Middle frontal gyrus (tissue), 1 donor: ENCODE results near the gene KASH5.

ENCODE experiments used
- DNase-seq: peaks from one replicate; pipeline ENCODE4 v3.0.0-alpha.2; 2015; ENCODE audit warnings: low spot score; ENCODE audit errors: extremely low spot score

Gene KASH5

DNA sequence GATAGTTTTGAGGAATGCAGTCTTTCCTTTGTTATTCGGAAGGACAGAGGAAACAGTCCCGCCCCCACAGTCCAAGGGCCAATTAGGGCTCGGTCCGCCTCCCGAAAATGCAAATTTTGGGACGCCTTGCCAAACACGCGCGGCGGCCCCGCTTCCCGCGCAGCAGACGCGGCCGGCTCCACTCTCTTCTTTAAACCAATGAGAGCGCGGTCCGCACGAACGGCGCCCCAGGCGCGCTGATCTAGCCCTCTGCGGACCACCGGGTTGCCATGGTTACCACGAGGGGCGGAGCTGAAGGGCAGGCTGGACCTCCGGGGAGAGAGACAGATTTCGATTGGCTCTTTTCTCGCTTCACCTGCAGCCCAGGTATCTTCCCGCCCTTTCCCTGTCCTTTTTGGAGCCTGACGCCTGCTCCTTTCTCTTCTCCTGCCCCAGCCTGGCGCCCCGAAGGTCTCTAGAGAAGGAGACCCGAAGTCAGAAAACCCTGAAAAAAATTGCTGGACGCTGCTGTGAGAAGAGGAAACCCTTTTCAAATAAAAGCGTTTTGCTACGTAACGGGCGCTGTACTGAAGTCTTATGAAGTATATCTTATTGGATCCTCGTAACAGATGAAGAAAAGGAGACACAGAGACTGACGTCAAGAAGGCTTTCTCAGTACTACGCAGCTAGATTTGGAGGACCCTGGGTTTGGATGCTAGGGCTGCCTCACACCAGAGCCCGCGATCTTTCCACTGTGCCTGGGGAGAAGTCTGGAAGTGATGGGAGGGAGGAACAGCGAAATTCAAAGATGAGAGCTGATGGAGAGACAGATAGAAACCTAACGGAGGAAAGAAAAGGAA lies 33.2 kb downstream of the KASH5 start:
- DNase-seq = no peak

DNA sequence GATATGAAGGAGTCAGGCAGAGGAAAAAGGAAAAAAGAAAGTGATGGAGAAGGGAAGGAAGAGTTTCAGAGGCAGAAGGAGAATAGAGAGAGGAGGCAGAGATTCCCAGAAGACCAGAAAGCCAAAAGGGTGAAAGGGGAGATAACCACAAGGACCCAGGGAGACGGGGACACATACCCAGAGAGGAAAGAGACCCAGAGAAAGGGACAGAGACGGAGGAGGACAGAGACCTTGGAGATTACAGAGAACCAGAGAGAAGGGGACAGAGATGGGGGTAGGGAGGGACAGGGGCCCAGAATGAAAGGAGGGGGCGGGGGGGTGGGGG lies 33.8 kb downstream of the KASH5 start:
- DNase-seq = no peak

DNA sequence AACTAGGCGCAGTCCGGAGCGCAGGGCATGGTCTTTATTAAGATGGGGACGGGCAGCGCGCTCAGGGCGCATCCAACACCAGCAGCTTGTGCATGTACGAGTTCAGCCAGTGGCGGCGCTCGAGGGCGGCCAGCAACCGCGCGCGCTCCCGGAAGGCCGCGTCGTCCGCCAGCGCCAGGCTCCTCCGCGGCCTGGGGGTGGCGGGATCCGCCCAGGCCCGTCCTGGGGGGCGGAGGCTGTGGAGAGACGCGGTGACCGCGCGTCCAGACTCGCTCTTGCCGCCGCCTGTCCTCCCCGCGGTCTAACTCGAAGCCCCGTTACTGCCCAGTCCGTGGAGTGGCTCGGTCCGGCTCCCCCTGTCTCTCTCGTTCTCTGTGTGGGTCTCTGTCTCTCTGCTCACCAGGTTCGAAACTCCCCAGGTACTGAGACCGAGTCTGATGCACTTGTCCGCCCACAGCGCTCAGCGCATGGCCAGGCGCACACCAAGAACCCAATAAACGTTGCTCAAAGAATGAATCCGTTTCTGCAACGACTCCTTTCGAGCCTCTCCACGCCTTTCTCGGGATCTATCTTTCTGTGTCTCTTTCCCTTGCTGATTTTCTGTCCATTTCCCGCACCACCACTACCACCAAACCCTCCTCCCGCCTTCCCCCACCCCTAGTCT lies 34.5 kb downstream of the KASH5 start:
- DNase-seq = no peak

DNA sequence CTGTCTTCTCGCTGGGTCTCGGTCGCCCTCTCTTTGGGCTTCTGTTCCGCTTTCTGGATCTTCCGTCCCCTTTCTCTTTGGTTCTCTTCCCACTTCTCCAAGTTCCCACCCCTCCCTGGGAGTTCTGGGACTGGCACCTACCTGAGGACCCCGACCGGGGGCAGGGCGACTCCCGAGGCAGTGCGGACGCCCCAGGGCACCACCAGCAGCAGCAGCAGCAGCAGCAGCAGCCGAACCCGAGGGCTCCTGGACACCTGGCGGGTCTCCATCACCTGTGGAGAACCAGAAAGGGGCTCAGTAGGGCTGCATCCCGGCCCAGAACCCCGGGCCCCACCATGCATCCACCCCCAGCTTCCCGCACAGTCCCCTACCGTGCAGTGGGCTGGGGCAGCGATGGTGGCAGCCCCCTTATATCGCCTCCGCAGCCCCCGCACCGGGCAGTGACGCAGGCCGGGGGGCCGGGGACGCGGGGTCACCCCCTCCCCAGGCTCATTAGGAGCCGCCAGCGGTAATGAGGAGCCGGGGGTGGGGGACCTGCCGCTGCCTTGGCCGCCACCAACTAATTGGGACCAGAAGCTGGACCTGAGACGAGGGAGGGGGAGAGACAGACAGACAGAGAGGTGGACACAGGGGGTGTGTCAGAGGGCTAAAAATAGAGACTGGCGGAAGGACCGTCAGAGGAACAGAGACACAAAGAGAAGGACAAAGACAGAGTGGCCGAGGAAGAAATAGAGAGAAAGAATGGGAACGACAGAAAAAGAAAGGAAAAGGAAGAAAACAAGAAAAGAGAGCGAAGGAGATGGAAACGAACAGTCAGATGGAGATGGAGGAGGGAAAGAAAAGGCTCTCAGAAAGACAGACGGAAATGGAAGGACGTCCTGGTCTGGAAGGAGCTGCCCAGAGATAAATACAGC lies 35.3 kb downstream of the KASH5 start, which contains the start of gene PTH2:
TSS of gene PTH2 (minus strand) at position 371 of the 914 bp plus-strand sequence. CDS start at position 269, 102 bp downstream.
- no peak for DNase-seq

DNA sequence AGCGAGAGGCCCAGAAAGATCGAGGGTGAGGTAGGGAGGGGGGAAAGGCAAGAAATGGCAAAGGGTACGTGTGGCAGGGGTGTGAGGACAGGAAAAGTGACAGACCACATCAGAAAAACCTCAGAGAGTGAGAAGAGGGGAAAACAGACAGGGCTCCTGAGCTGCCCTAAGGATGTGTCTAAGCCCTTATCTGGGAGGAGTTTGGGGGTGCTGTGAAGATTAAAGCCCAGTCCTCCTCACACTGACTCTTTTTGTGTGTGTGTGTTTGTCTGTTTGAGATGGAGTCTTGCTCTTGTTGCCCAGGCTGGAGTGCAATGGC lies 35.9 kb downstream of the KASH5 start:
- no peak for DNase-seq

DNA sequence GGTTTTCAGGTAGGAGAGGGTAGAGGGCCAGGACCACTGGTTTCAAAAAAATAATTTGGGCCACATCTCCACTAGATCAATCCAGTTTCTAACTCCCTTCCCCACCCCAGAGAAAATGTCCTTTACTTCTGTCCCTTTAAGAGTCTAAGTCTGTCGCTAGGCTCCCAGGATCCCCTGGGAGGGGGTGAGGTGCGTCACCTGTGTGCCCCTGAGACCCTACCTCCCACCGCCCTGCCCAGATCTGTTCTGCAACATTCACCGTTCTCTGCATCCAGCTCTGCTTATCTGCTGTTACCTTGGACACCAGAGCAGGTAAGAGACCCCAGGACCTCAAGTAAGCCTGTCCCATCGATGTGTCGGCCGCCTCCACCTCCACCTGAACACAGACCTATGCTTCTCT lies 37.1 kb downstream of the KASH5 start, which contains the start of gene GFY:
TSS of gene GFY (plus strand) at position 211 of the 400 bp plus-strand sequence. CDS start 1,043 bp downstream, outside the sequence.
- DNase-seq = no peak

DNA sequence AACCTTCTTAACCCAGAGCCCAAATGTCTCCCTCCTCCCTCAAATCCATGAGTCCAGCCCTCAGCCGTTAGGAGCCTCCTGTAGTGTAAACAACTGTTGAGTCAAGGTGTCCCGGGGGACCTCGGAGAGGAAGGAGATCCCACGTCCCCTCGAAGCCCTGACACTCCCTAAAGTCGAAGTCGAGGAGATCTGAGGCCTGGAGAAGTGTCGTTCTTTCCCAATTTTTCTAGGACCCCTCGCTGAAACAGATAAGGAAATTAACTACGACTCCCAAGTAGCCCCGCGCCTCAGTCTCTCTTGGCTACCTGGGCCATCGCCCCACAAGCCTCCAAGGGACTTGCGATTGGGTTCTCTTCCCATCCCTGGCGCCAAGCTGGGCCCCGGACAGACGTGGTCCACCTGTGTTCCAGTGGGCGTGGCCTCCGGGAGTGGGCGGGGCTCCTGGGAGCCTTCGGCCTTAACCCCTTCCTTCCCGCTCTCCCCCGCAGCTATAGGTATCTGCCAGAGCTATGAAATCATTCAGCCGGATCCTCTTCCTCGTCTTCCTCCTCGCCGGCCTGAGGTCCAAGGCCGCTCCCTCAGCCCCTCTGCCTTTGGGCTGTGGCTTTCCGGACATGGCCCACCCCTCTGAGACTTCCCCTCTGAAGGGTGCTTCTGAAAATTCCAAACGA lies 38.0 kb downstream of the KASH5 start:
- no peak for DNase-seq

DNA sequence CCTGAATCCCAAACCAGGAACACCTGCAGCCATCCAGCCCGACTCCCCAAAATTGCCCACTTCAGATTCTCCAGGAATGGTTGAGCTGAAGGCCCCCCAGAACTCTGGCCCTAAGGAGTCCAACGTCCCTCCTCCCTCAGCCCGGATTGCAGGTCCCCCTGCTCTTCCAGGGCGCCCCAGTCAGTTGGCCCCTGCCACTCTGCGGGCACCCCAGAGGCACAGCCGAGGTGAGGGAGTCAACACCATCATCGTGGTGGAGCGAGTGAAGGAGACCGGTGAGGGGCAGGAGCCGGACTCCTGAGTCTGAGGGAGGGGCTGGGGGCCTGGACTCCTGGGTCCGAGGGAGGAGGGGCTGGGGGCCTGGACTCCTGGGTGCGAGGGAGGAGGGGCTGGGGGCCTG lies 39.3 kb downstream of the KASH5 start:
- DNase-seq = no peak

DNA sequence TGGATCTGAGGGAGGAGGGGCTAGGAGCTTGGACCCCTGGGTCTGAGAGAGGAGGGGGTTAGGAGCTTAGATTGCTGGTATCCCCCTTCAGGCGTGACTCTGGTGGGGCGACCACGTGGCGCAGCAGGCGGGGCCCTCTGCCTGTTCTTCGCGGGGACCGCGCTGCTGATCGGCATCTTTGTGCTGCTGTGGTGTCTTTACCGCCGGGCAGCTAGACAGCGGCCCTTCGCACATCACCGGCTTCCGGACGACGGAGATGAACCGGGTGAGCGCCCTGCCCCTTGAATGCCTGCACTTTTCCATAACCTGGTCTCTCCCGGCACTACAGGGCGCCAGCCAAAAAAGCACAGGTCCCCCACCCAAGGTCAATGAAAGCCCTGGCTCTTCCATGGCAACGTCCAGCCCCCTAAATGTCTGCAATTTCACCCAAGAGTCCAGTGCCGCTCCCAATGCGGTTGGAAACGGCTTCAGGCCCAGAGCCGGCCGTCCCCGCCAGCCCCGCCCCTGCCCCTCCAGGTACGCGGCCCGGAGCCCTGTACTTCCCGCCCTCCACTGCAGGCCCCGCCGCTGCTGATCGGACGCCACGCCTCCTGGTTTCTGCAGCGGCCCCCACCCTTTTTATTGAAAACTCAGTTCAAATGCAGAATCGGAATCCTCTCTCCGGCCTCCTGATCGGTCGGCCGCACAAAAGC lies 40.0 kb downstream of the KASH5 start:
- no peak for DNase-seq

DNA sequence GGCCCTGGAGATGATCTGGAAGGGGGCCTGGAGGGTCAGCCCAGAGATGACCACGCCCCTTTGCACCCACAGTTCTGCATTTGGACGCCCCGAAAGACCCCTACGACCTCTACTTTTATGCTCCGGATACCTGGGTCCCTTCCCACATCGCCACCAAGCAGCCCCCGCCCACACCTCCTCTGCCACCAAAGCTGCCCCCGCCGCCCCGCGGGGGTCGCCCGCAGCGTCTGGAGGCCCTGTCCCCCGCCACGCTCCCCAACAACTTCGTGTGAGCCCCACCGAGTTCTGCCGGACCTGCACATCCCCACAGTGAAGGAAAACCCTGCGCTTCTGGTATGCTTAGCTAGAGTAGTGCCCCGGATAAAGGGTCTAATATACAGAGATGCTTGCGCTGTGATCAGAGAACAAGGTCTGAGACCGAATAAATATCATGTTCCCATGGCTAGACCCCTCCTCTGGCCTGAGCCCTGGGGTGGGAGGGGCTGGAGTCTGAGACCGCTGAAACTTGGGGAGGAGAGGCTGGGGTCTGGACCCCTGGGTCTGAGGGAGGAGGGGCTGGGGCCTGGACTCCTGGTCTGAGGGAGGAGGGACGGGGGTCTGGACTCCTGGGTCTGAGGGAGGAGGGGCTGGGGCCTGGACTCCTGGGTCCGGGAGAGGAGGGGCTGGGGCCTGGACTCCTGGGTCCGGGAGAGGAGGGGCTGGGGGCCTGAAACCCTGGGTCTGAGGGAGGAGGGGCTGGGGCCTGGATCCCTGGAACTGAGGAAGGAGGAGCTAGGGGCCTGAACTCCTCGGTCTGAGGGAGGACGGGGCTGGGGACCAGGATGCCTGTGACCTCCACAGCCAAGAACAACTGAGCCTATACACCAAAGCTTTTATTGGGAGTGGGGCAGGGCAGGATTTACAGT lies 40.8 kb downstream of the KASH5 start:
- DNase-seq = no peak

DNA sequence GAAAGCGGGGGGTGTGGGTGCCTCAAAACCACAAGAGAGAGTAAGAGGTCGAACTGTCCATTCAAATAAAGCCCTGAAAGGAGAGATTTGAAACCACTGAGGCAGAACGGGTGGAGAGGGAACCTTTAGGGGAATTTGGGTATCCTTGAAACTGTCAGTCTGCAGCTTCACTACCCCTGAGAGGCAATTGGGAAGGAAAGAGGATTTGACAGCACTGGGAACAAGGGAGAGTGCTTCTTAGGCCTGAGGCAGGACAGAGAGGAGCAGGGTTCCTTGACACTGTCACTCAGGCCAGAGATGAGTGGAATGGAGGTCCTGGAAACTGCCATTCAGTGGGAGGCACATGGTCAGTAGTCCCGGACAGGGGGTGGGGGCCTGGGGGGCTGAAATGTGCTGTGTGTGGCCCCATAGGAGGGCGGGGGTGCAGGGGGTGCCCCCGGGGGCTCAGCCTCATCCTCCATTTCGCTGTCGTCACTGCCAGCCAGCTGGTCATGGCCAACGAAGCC lies 42.2 kb downstream of the KASH5 start:
- DNase-seq = no peak

DNA sequence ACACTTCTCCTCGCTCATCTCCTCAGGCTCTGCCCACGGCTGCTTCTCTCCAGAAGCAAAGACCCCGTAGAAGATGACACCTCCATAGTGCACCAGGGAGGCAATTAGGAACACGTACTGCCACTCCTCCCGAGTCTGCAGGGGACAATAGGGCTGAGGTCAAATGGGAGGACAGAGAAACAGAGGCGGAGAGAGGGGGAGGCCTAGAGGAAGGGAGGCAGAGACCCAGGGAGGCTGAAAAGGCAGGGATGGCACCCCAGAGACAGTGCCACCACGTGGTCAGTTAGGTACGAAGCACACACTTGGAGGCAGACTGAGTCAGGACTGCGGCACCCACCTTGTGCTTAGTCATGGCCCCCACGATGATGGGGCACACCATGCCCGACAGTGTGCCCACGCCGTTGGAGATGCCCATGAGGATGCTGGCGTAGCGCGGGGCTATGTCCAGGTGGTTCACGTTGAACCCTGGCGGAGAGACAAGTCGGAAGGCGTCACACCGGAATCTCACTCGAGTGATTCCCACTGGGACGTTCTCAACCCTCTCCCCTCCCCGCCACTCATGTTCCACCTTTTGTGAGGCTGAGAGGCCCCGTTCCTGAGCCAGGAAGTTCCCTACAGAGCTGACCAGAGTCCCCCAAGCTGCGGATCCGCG lies 42.8 kb downstream of the KASH5 start:
- no peak for DNase-seq

DNA sequence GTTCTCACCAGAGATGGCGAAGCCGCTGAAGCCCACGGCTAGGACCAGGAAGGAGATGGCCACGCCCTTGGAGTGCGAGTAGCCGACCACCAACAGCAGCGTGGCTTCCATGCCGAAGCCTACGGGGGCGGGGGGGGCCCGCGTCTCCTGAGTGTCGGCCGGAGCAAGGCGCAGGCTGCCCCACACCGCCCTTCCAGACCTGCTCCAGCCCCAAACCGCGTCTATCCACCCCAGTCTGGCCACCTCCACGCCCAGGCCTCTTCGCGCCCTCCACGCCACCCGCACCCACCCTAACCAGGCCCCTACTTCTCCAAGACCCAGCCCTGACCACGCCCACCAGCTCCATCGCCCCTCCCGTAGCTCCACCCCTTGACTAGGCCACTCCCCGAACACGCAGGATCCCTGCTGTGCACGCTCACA lies 43.3 kb downstream of the KASH5 start:
- no peak for DNase-seq

DNA sequence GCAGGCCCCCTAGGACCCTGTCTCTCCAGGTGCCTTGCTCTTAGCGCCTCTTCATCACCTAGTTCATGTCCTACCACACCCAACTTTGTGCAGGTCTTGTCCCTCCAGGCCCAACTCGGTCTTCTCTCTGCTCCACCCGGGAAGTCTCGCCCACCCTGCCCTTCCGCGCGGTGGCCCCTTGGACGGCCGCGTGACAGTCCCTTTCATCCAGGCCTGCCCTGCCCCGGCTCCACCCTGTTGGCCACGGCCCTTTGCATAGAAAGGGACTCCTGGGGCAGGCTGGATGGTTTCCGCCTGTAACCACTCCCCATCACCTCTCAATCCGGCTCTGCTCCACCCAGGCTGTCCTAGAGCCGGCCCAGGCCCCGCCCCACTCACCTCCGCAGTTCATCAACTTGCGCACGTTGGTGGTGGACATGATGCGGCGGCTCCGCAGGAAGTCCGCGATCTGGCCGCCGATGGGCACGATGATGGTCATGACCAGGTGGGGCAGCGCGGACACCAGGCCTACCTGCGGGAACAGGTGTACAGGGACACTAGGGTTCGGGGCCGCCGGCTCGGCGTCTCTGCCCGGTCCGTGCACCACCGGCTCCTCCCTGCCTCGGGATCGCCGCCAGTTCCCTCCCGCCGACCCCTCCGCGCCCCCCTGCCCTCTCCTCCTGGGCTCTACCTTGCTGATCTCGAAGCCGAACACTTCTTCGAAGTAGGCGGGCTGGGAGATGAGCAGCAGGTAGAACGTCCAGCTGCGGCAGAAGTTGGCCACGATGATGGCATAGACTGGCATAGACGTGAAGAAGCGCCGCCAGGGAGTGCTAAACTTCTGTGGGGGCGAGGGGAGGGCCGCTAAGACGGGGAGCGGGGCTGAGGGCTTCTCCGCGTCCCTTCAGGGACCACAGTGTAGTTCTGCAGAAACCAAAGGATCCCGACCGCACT lies 44.4 kb downstream of the KASH5 start:
- DNase-seq = no peak

DNA sequence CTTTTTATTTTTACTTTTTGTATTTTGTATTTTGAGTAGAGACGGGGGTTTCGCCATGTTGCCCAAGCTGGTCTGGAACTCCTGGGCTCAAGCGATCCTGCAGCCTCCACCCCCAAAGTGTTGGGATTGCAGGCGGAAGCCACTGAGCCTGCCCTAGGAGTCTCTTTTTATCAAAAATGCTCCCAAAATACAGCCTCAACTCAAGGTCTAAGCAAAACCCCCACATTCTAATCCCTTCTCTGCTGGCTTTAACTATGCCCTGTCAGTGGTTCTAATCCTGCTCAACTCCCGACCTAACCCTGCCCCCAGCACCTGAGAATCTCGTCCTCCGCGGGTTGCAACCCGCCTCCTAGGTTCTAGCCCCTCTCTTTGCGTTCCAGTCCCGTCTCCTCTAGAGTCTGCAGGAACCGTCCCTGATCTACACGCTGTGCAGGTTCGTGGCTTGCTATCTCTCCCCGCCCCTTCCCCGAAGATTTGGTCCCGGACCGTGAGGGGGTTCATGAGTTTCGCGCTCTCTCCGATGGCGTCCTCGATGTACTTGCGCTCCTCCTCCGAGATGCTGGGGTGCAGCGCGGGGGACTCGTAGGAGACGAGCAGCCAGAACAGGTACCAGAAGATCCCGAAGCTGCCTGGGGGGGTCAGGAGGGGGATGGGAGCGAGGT lies 45.3 kb downstream of the KASH5 start:
- DNase-seq = no peak

DNA sequence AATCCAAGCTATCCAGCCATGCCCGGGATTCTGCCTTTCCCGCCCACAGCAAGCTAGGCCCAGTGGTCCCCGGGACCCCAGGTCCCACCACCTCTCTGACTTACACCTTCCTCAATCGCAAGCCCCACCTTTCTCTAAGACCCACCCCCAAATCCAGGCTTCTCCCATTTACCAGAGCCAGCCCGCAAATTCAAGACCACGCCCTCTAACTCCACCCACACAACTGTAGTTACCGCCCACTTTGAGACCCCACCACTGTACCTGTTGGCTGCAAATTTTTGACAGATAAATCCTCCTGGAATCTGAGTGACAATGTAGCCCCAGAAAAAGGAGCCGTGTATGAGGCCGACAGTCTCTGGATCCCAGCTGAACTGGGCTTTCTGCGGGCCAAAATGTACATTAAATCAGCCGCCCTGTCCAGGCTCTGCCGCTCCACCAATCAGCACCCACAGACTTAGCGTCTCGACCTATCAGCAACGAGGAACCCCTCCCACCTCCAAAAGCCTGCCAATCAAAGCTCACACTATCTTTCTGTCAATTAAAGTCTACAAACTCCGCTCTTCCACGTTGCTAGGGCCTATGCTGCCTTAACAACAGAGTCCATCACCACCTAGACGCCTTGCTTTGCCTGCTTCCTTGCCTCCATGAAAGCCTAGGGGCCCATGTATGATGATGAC lies 47.0 kb downstream of the KASH5 start:
- DNase-seq = no peak

DNA sequence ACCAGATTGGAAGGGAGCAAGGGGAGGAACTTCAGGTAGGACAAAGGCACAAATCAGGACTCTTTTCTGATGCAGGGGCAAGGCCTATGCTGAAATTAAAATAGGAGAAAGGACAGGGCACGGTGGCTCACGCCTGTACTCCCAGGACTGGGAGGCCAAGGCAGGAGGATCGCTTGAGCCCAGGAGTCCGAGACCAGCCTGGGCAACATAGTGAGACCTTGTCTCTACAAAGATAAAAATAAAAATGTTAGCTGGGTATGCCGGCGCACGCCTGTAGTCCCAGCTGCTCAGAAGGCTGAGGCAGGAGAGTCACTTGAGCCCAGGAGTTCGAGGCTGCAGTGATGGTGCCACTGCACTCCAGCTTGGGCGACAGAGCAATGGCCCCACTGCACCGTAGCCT lies 47.6 kb downstream of the KASH5 start:
- no peak for DNase-seq
